ENCODE data around the gene FMNL1.

Gene FMNL1

DNA sequence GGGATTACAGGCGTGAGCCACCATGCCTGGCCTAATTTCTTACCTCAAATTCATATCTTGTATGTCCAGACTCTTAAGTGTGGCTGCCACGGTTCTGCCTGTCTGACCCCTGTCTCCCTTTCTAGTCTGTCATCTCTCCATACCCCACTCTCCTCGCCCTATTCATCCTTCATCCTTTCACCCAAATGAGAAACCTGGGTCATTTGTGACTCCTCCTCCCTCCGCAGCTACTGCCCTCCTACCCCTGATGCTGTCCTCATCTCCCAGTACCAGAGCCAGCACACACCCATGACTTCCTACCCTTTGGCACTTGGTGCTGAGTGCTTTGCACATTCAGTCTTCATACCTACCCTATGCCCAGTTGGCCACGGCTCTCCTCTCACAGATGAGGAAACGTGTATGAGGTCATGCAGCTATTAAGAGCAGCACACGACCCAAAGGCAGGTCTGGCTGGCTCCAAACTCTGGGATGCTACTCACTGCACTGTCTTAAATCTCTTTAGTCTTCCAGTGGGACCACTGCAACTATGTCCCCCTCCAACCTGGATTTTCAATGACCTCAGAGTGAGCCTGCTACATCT lies 38.6 kb downstream of the FMNL1 start:
- no peak for DNase-seq

- DNase-seq: no peak
These were observed 40.2 kb downstream of the FMNL1 start, which contains the start of gene SPATA32 for GRCh38 chr17:45261577-45262515. Gene SPATA32 (minus strand): TSS chr17:45262094. CDS start chr17:45262016, 78 bp downstream.

DNA sequence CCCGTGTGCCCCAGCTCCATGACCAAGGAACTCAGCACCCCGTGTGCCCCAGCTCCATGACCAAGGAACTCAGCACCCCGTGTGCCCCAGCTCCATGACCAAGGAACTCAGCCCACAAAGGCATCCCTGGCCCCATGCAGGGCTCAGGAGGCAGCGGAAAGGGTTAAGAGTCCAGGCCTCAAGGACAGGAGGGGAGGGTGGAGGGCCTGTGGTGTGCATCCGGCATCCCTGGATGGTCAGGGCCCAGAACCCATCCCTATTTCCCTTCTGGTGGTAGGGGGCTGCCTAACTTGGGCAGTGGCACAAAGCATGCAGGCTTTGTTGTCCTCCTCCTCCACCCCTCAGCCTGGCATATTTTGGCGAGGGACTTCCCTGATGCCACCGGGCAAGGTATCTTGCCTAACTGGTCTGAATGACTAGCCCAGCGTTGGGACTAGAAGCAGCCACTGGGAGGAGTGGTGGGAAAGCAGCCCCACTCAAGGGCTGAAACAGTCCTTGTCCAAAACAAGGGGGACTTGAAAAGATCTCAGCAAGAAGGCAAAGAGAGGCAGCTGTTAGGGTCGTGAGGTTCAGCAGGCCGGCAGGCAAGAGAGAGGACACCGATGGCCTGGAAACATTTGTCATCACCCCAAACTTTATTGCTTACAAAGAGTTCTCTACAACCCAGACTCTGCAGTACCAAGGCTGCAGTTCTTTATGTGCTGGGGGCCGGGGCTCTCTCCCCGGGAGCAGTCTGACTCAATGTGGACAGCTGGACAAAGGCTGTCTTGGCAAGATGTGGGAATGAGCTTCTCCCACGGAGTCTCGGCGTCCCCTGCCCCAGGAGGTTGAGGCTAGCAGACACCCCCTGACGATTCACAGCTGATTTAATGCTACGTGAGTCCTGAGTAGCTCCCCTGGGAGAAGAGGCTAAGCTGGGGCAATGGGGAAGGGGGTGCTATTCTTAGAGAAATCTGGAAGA lies 41.1 kb downstream of the FMNL1 start:
- DNase-seq: no peak

GRCh38 chr17:45263477-45263860 lies 41.8 kb downstream of the FMNL1 start:
- DNase-seq: no peak

GRCh38 chr17:45264430-45264829 lies 42.7 kb downstream of the FMNL1 start:
- no peak for DNase-seq

- no peak for DNase-seq
These were observed 43.3 kb downstream of the FMNL1 start for GRCh38 chr17:45264988-45265387.

- no peak for DNase-seq
These were observed 44.1 kb downstream of the FMNL1 start for GRCh38 chr17:45265821-45266220.

DNA sequence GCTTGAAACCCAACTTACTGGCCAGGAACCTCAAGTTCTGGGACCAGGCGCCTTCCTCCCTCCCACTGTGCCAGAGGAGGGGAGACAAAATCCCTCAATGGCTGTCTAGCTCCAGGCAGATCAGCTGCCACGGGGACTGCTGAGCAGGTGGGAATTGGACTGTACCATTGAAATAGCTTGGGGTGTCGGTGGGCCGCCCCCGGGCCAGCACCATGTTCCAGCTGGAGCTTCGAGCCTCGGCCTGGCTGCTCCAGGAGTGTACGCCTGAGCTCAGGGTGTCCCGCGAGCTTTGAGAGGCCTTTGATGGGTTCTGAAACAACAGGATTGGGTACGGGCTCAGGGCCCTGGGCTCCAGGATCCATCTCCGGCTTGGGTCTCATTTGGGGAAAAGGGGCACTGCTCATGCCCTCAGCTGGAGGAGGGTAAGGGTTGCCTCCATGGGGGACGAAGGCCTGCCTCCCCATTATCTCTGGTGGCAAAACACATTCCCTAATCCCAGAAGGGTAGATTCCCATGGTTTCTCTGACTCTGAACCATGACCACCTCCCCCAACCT lies 44.8 kb downstream of the FMNL1 start:
- no peak for DNase-seq

DNA sequence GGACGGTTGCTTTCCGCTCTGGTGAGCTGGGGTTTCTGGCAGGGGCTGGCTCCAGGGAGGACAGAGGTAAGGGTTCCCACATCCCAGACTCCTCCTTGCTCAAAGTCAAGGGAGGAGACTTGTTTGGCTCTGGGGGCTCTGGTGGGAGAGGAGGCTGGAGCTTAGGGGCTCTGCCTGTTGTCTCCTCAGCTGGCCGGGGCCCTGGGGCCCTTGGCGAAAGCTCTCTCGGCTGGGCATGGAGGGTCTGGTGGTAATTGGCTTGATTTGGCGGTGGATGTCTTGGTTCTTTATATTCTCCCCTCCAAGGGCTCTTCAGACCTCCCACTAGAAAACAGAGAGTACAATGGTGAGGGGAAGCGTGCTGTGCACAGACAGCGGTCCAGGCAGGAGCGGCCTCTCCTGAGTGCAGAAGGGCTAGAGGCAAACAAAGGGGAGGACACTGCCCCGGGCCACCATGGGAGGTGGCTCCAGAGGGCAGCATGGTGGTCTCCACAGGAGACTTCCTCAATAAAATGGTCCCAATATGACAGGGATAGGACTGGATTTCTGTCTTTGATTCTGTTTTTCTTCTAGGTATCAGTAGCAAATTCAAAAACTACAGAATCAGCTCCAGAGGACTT lies 45.9 kb downstream of the FMNL1 start:
- no peak for DNase-seq

- DNase-seq: no peak
These were observed 48.2 kb downstream of the FMNL1 start for GRCh38 chr17:45269912-45270311.

DNA sequence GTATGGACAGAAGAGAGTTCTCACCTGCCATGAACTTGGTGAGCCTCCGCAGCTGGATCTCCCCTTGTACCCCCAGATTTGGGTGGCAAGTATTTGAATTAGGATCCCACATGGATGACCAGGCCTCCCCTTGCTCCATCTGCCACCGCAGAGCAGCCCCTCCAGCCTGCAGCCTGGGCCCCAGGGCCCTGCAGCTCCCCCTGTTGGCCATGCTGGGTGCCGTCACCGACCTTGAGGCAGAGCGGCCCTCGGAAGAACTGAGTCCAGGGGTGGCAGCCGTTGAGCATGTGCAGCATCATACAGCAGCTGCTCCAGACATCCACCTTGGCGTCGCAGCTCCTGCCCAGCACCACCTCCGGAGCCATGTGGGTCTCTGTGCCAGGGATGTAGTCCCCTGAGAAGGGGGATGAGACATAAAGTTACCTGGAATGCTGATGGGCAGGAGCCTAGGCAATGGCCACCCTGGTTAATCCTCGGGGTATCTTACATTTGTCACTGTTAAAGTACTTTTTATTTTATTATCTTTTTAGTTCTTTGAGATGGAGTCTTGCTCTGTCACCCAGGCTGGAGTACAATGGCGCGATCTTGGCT lies 49.2 kb downstream of the FMNL1 start:
- no peak for DNase-seq

DNA sequence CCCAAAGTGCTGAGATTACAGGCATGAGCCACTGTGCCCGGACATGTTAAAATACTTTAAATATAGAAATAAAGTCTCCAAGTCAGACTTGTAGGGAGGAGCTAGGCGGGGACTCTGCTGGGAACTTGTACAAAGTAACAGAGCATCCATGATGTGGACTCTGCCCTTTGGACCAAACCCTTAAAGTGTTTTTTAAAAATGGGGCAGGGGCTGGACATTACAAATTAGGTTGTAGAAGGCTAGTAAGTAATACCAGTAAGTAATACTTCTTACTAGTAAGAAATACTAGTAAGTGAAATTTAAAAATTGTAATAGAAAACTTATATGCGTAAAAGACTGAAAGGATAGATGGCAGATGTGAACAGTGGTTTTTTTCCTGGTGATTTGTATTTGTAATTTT lies 49.9 kb downstream of the FMNL1 start:
- no peak for DNase-seq

DNA sequence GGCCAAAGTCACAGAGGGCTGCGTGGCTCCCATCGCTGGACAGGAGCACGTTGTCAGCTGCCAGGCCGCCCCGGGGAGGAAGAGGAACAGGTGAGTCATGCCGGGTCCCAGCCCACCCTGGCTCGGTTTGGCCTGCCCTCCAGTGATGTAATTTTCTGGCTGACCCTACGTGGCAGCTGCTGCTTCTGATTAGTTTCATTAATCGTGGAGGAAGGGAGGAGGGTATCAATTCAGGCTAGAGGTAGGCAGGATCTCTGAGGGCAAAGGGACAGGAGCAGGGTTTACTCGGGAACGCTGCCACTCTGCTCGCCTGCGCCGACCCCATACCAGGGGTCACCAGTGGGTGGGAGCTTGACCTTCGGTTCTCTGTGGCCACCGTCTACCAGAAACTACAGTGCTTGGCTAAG lies 51.9 kb downstream of the FMNL1 start:
- DNase-seq: no peak

DNA sequence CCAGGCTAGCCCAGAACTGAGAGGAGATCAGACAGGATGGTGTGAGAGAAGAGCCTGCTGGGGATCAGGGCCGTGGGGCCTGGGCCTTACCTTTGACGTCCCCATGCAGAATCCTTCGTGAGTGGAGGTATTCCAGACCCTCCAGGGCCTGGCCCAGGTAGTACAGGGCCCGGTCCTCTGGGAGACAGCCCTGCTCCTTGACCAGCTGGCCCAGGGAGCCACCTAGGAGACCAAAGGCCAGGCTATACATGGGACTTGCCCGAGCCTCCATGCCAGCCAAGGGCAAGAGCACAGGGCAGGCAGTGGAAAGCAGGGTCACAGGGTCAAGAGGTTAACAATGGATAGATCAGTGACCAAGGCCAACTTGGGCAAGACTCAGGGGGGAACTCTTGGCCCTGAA lies 52.3 kb downstream of the FMNL1 start:
- DNase-seq: no peak

DNA sequence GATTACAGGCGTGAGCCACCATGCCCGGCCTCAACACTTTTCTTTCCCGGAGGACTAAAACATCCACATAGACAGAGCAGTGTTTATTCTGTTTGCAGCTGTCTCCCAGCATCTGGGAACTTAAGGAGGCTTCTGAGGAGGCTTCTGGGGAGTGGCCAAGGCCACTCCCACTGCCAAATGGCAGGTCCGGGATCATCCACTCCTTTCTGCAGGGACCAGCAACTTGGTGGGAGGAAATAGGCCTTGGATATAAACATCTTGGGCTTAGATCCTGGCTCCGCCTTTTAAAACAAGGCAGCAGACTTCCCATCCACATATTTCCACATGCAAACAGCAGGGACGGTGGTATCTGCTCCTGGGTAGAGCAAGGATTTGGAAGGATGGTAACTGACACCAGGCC lies 54.3 kb downstream of the FMNL1 start:
- peak; percentile 32 for DNase-seq

DNA sequence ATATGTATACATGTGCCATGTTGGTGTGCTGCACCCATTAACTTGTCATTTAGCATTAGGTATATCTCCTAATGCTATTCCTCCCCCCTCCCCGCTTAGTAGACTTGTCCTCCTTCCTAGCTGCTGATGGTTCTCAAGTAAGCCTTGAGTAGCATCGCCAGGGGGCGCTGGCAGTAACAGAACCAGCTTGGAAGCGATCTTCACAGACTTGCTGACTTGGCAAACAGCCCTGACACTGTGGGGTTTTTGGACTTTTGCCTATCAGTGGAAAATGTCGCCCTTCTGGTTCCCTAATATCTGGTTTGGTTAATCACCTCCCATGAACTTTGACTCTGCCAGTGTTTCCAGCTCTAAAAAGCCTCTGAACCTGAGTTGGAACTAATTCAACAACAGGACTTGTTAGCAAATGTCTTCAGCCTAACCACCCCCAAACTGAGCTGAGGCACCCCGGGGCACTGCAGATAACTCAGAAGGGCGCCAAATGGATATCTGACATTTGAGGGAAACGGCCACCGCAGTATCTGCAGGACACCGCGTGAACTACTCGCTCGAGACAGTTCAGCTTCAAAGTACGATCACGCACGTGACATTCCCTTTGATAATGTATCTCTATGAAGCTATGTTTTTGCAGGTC lies 55.6 kb downstream of the FMNL1 start:
- peak; percentile 84 for DNase-seq

GRCh38 chr17:45277992-45278391 lies 56.3 kb downstream of the FMNL1 start:
- no peak for DNase-seq

GRCh38 chr17:45279898-45280297 lies 58.2 kb downstream of the FMNL1 start:
- peak; percentile 47 for DNase-seq

GRCh38 chr17:45282683-45283644 lies 61.3 kb downstream of the FMNL1 start:
- DNase-seq: peak; percentile 31

DNA sequence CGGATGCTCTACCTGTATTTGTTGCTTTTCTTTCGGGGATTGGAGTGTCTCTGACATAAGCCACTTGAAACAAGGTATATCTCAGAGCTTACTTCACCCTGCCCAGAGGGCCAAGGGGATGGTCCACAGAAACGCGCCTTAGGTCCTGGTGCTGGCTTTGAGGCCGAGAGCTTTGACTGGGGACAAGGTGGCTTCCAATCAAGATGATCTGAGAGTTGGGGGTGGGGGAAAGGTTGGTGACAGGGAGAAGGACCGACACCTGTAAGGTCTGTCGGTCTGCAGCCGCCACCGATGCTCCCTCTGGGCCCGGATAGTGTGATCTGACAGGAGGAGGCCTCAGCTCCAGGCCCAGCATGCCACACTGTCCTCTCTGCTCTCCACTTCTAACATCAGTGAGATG lies 62.0 kb downstream of the FMNL1 start:
- no peak for DNase-seq

Measured in NCI-H2171 treated with DMSO at 0.1 percent for 48 hours (cell line).